ENCODE data around the gene COL9A3.

The COL9A3 gene

GRCh38 chr20:62887152-62887859 lies 70.5 kb downstream of the COL9A3 start:
- TF ChIP-seq CTCF (IDR thresholded peaks at IDR 0.05; ENCODE audit: low read depth, low read length) = no peak
- H3K4me3 ChIP-seq (ENCODE audit: low read depth, low read length) = no peak overlapping the region

- no peak for TF ChIP-seq CTCF (IDR thresholded peaks at IDR 0.05; ENCODE audit: low read depth, low read length)
- no peak overlapping the region for H3K4me3 ChIP-seq (ENCODE audit: low read depth, low read length)
Observed at GRCh38 chr20:62887860-62888239, 71.0 kb downstream of the COL9A3 start.

GRCh38 chr20:62888406-62888805 lies 71.6 kb downstream of the COL9A3 start:
- TF ChIP-seq CTCF (IDR thresholded peaks at IDR 0.05; ENCODE audit: low read depth, low read length) = no peak
- H3K4me3 ChIP-seq (ENCODE audit: low read depth, low read length) = no peak overlapping the region

GRCh38 chr20:62888910-62889309 lies 72.1 kb downstream of the COL9A3 start:
- no peak for TF ChIP-seq CTCF (IDR thresholded peaks at IDR 0.05; ENCODE audit: low read depth, low read length)

GRCh38 chr20:62889411-62889810 lies 72.6 kb downstream of the COL9A3 start:
- TF ChIP-seq CTCF (IDR thresholded peaks at IDR 0.05; ENCODE audit: low read depth, low read length) = no peak
- H3K4me3 ChIP-seq (ENCODE audit: low read depth, low read length) = no peak overlapping the region

More at GRCh38 chr20:62888910-62889309, 72.1 kb downstream of the COL9A3 start:
- H3K4me3 ChIP-seq (ENCODE audit: low read depth, low read length) = no peak overlapping the region

GRCh38 chr20:62889871-62890270 lies 73.0 kb downstream of the COL9A3 start:
- no peak for TF ChIP-seq CTCF (IDR thresholded peaks at IDR 0.05; ENCODE audit: low read depth, low read length)
- no peak overlapping the region for H3K4me3 ChIP-seq (ENCODE audit: low read depth, low read length)

GRCh38 chr20:62890444-62890843 lies 73.6 kb downstream of the COL9A3 start:
- no peak for TF ChIP-seq CTCF (IDR thresholded peaks at IDR 0.05; ENCODE audit: low read depth, low read length)
- no peak overlapping the region for H3K4me3 ChIP-seq (ENCODE audit: low read depth, low read length)
